H9 (cell line): ENCODE measurements around the gene ELAPOR1. TPM values are rescaled to one million over a fixed set of nuclear protein-coding genes. Genes with fewer than 3 reads are reported as not detected.

ENCODE experiments used
- DNase-seq: peaks from one replicate; pipeline ENCODE4 v3.0.0-alpha.2; 2017
- H2AFZ ChIP-seq: one replicate; pipeline ENCODE4 v1.6.1; 2013; ENCODE audit warnings: mild to moderate bottlenecking, low read length, control low read depth, moderate library complexity
- H2AK5ac ChIP-seq: 2 replicates; pipeline ENCODE4 v1.6.1; 2013; ENCODE audit warnings: low read length, control low read depth, mixed read lengths; ENCODE audit not compliant: insufficient read length
- H2BK120ac ChIP-seq: one replicate; pipeline ENCODE4 v1.6.1; 2013; ENCODE audit warnings: low read depth, mild to moderate bottlenecking, low read length, control low read depth, inconsistent platforms; ENCODE audit not compliant: poor library complexity, severe bottlenecking
- H2BK12ac ChIP-seq: 2 replicates; pipeline ENCODE4 v1.6.1; 2013; ENCODE audit warnings: low read length, control low read depth, mixed read lengths, low read depth; ENCODE audit not compliant: insufficient read length
- H2BK15ac ChIP-seq: 2 replicates; pipeline ENCODE4 v1.6.1; 2013; ENCODE audit warnings: low read depth, low read length, control low read depth
- H2BK20ac ChIP-seq: one replicate; pipeline ENCODE4 v1.6.1; 2013; ENCODE audit warnings: low read depth, mild to moderate bottlenecking, low read length, control low read depth, inconsistent platforms; ENCODE audit not compliant: poor library complexity, severe bottlenecking
- H2BK5ac ChIP-seq: 2 replicates; pipeline ENCODE4 v1.6.1; 2013; ENCODE audit warnings: low read length, control low read depth, mixed read lengths; ENCODE audit not compliant: insufficient read length
- H3K14ac ChIP-seq: 2 replicates; pipeline ENCODE4 v1.6.1; 2013; ENCODE audit warnings: low read length, control low read depth; ENCODE audit not compliant: insufficient read depth
- H3K18ac ChIP-seq: 2 replicates; pipeline ENCODE4 v1.6.1; 2013; ENCODE audit warnings: low read depth, mild to moderate bottlenecking, mixed read lengths, low read length, control low read depth; ENCODE audit not compliant: insufficient read length
- H3K23ac ChIP-seq: 2 replicates; pipeline ENCODE4 v1.6.1; 2013; ENCODE audit warnings: low read length, control low read depth, mixed read lengths, low read depth; ENCODE audit not compliant: insufficient read length
- H3K23me2 ChIP-seq: 2 replicates; pipeline ENCODE4 v1.6.1; 2013; ENCODE audit warnings: low read depth, mild to moderate bottlenecking, mixed read lengths, low read length, control low read depth; ENCODE audit not compliant: insufficient read length, poor library complexity, severe bottlenecking
- H3K27ac ChIP-seq: 2 replicates; pipeline ENCODE4 v1.5.1; 2013; ENCODE audit warnings: low read length, control low read depth, mixed read lengths, low read depth; ENCODE audit not compliant: insufficient read length
- H3K27me3 ChIP-seq: 2 replicates; pipeline ENCODE4 v1.6.1; 2013; ENCODE audit warnings: low read length, control low read depth, inconsistent platforms; ENCODE audit not compliant: insufficient read depth
- H3K4ac ChIP-seq: 2 replicates; pipeline ENCODE4 v1.6.1; 2013; ENCODE audit warnings: low read depth, mild to moderate bottlenecking, control low read depth, inconsistent platforms, low read length, moderate library complexity
- H3K4me1 ChIP-seq: 2 replicates; pipeline ENCODE4 v1.6.1; 2013; ENCODE audit warnings: low read length, control low read depth, inconsistent platforms; ENCODE audit not compliant: insufficient read depth
- H3K4me2 ChIP-seq: 2 replicates; pipeline ENCODE4 v1.6.1; 2013; ENCODE audit warnings: low read length, control low read depth, mixed read lengths; ENCODE audit not compliant: insufficient read length, insufficient read depth
- H3K56ac ChIP-seq: 2 replicates; pipeline ENCODE4 v1.6.1; 2013; ENCODE audit warnings: low read depth, mild to moderate bottlenecking, mixed read lengths, low read length, control low read depth; ENCODE audit not compliant: insufficient read length
- H3K79me1 ChIP-seq: 2 replicates; pipeline ENCODE4 v1.6.1; 2013; ENCODE audit warnings: low read depth, mild to moderate bottlenecking, moderate library complexity, low read length, control low read depth, inconsistent platforms; ENCODE audit not compliant: insufficient read depth, poor library complexity, severe bottlenecking
- H3K79me2 ChIP-seq: 2 replicates; pipeline ENCODE4 v1.6.1; 2013; ENCODE audit warnings: low read length, control low read depth, inconsistent platforms; ENCODE audit not compliant: insufficient read depth
- H3K9ac ChIP-seq: 2 replicates; pipeline ENCODE4 v1.6.1; 2013; ENCODE audit warnings: low read length, control low read depth, mixed read lengths; ENCODE audit not compliant: insufficient read length; ENCODE audit errors: extremely low read depth
- H3K9me3 ChIP-seq: one replicate; pipeline ENCODE4 v1.6.1; 2013; ENCODE audit warnings: low read depth, low read length, inconsistent platforms; ENCODE audit not compliant: control insufficient read depth
- H3T11ph ChIP-seq: one replicate; pipeline ENCODE4 v1.6.1; 2013; ENCODE audit warnings: mild to moderate bottlenecking, low read length, control low read depth, inconsistent platforms
- H4K20me1 ChIP-seq: one replicate; pipeline ENCODE4 v1.6.1; 2013; ENCODE audit not compliant: control insufficient read depth, insufficient read length, insufficient read depth
- H4K5ac ChIP-seq: 2 replicates; pipeline ENCODE4 v1.6.1; 2013; ENCODE audit warnings: low read depth, mild to moderate bottlenecking, mixed read lengths, low read length, control low read depth; ENCODE audit not compliant: insufficient read length
- H4K8ac ChIP-seq: replicated peaks from 2 replicates; pipeline ENCODE4 v1.6.1; 2013; ENCODE audit warnings: low read length, control low read depth, mixed read lengths, low read depth; ENCODE audit not compliant: insufficient read length
- H4K91ac ChIP-seq: 2 replicates; pipeline ENCODE4 v1.6.1; 2013; ENCODE audit warnings: low read depth, mild to moderate bottlenecking, moderate library complexity, mixed read lengths, low read length, control low read depth; ENCODE audit not compliant: insufficient read length
- H3K27ac Mint-ChIP-seq, 3 experiments: 2 replicates in 2 of 3; 3 replicates in 1 of 3; pipeline ENCODE4 v1.8.0; 2020 to 2021; ENCODE audit warnings: mixed read lengths in 3 of 3, mild to moderate bottlenecking in 1 of 3, moderate library complexity in 1 of 3
- H3K27me3 Mint-ChIP-seq: 2 replicates; pipeline ENCODE4 v1.8.0; 2021; ENCODE audit warnings: low read depth, mild to moderate bottlenecking, moderate library complexity, mixed read lengths
- H3K36me3 Mint-ChIP-seq, 3 experiments: 2 replicates in 2 of 3; 3 replicates in 1 of 3; pipeline ENCODE4 v1.8.0; 2020 to 2021; ENCODE audit warnings: low read depth in 3 of 3, mixed read lengths in 3 of 3; ENCODE audit not compliant: insufficient read depth in 1 of 3
- H3K4me1 Mint-ChIP-seq, 2 experiments: 2 replicates each; pipeline ENCODE4 v1.8.0; 2020; ENCODE audit warnings: mixed read lengths in 2 of 2
- H3K4me3 Mint-ChIP-seq, 2 experiments: 2 replicates in 1 of 2; 3 replicates in 1 of 2; pipeline ENCODE4 v1.8.0; 2020 to 2021; ENCODE audit warnings: mild to moderate bottlenecking in 2 of 2, mixed read lengths in 2 of 2, moderate library complexity in 1 of 2
- H3K9me3 Mint-ChIP-seq, 2 experiments: 2 replicates in 1 of 2; 3 replicates in 1 of 2; pipeline ENCODE4 v1.8.0; 2020; ENCODE audit warnings: mild to moderate bottlenecking in 2 of 2, mixed read lengths in 2 of 2, moderate library complexity in 1 of 2
- CTCF ChIP-seq: fragments of 200-600 bp; sonication (generic); conservative IDR thresholded peaks from 3 replicates; pipeline ENCODE4 v1.8.0; 2021; ENCODE audit warnings: antibody characterized with exemption, mild to moderate bottlenecking
- WGBS: extraction: QIAGEN DNeasy Blood & Tissue Kit; methylation state at CpG from one replicate; pipeline ENCODE4 v1.1.7; 2013; ENCODE audit warnings: missing lambda C conversion rate, low lambda C conversion rate, mixed read lengths; ENCODE audit not compliant: insufficient read length; ENCODE audit errors: extremely low coverage; 5-methylcytosine and 5-hydroxymethylcytosine counted together
- total RNA-seq: library from RNA; stranded (reverse); gene quantifications from 2 replicates; pipeline ENCODE4 v1.2.1, GENCODE V29; 2021

ELAPOR1 gene
- total RNA-seq, 1 experiment from 2014 or later: 0.55 TPM

- Histone ChIP-seq H2BK15ac (no peak overlapping the region), H3K27me3 (no peaks in the 10 kb centered on the region), H2BK5ac (no peak overlapping the region), H3K4ac (no peak overlapping the region), H2BK12ac (no peak overlapping the region), H4K8ac (no peak overlapping the region), H3T11ph (no peak overlapping the region), H4K20me1 (no peaks in the 10 kb centered on the region), H4K91ac (no peak overlapping the region), H2BK20ac (no peak overlapping the region), H4K5ac (no peak overlapping the region), H3K4me2 (no peak overlapping the region), H3K79me1 (no peaks in the 10 kb centered on the region), H3K27ac (no peak overlapping the region), H3K79me2 (peaks cover 4% of the 10 kb centered on the region; the same call in 1 of the 2 replicates), H3K9me3 (no peaks in the 10 kb centered on the region), H3K23ac (no peak overlapping the region), H2AFZ (no peak overlapping the region), H3K18ac (no peak overlapping the region), H3K14ac (no peak overlapping the region), H2AK5ac (no peak overlapping the region), H3K9ac (no peak overlapping the region), H3K56ac (no peak overlapping the region), H2BK120ac (no peak overlapping the region), H3K4me1 (no peaks in the 10 kb centered on the region), H3K23me2 (peaks cover 6% of the 10 kb centered on the region)
- Mint-ChIP-seq H3K36me3 (peaks cover 0 to 20% (median 13%) of the 10 kb centered on the region in 3 experiments; a peak in 6 of 7 replicates), H3K27ac (no peak overlapping the region), H3K4me3 (no peak overlapping the region), H3K9me3 (peaks cover 0 to 3% of the 10 kb centered on the region in 2 experiments; a peak in 1 of 5 replicates), H3K27me3 (no peaks in the 10 kb centered on the region), H3K4me1 (peaks cover 10 to 11% of the 10 kb centered on the region in 2 experiments)
- TF ChIP-seq CTCF: no peak
- no peak for DNase-seq
- no CpG with 5 or more reads among the region's 1 CpG for WGBS
Measured at GRCh38 chr1:109095631-109096030, 18.3 kb upstream of the ELAPOR1 start.
